ENCODE results near the gene POLR3B.

POLR3B gene

DNA sequence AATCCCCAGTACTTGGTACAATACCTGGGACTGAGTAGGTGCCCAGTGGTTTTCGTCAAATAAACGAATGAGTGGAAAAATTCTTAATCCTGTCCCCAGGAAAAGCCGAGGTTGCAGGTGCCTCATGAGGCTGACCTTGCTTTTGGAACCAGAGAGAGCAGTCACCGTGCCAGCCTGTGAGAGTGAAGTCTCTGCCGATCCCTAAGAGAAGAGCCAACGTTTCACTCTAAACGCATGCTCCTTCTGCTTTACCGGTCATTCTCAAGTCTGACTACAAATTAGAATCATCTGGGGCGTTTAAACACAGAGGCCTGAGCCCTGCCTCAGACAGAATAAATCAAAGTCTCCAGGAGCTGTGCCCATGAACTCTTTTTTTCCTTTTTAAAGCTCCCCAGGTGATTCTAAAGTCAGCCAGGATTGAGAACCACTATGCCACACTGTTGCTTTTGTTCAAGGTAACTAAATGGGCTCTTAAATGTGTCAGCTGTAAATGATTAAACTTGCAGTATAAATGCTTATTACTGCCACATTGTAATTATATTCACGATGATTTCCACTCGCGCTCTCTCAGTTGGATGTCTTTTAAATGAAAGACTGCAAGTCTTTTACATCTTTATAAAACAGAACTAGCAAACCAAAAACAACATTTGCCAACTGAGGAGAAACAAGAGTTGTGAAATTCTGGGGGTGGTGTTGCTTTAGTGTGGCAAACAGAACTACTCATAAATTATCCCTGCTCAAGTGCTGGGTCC, 28.1 kb upstream of the POLR3B start:
- no peak overlapping the region for H3K27ac ChIP-seq
- TF ChIP-seq ZFX (IDR thresholded peaks at IDR 0.05) = no peak
- TF ChIP-seq, protein P1, sequence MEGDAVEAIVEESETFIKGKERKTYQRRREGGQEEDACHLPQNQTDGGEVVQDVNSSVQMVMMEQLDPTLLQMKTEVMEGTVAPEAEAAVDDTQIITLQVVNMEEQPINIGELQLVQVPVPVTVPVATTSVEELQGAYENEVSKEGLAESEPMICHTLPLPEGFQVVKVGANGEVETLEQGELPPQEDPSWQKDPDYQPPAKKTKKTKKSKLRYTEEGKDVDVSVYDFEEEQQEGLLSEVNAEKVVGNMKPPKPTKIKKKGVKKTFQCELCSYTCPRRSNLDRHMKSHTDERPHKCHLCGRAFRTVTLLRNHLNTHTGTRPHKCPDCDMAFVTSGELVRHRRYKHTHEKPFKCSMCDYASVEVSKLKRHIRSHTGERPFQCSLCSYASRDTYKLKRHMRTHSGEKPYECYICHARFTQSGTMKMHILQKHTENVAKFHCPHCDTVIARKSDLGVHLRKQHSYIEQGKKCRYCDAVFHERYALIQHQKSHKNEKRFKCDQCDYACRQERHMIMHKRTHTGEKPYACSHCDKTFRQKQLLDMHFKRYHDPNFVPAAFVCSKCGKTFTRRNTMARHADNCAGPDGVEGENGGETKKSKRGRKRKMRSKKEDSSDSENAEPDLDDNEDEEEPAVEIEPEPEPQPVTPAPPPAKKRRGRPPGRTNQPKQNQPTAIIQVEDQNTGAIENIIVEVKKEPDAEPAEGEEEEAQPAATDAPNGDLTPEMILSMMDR (conservative IDR thresholded peaks at IDR 0.05) = no peak

DNA sequence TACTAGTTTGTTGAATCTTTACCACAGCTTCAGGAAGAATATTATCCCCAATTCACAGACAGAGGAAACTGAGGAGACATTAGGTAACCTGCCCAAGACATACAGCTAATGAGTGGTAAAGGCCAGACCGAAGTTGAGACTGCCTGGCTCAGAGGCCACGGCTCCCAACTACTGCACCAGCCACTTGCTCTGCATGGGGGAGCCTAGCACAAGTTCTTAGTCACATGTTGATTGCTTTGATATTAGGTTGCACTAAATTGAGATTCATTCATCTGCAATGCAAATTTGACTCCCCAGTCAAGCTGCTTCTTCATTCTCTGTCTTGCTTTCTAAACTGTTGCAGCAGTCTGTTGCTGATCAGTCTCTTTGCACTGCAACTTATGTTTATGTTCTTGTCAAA, 25.9 kb upstream of the POLR3B start:
- H3K27ac ChIP-seq = no peak overlapping the region
- TF ChIP-seq ZFX (IDR thresholded peaks at IDR 0.05) = no peak
- TF ChIP-seq, protein P1 (conservative IDR thresholded peaks at IDR 0.05) = no peak

DNA sequence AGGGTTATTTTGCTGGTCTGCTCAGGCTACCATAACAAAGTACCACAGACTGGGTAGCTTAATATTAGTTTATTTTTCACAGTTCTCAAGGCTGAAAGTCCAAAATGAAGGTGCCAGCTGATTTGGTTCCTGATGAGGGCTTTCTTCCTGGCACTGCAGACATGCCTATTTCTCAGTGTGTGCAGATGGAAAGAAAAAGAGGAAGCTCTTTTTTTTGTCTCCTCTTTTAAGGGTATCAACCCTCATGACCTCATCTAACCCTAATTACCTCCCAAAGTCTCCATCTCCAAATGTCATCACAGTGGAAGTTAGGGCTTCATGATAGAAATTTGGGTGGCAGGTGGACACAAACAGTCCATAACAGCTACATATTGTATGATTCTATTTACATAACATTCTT, 25.0 kb upstream of the POLR3B start:
- no peak for TF ChIP-seq ZFX (IDR thresholded peaks at IDR 0.05)
- TF ChIP-seq, protein P1 (conservative IDR thresholded peaks at IDR 0.05) = no peak
- H3K27ac ChIP-seq = no peak overlapping the region

DNA sequence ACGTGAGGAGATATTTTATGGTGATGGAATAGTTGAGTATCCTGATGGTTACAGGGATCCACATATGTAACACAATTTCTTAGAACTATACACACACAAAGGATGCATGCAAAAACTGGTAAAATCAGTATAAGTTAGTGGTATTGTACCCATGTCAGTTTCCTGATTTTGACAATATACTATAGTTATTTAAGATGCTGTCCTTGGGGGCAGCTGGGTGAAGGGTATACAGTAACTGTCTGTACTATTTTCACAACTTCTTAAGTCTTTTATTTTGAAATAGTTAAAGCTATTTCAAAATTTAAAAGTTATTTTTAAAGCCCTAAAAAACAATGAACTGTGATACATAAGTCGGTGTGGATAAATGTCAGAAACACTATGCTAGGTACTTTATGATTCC, 24.5 kb upstream of the POLR3B start:
- no peak overlapping the region for H3K27ac ChIP-seq
- TF ChIP-seq, protein P1 (conservative IDR thresholded peaks at IDR 0.05) = no peak
- TF ChIP-seq ZFX (IDR thresholded peaks at IDR 0.05) = no peak

DNA sequence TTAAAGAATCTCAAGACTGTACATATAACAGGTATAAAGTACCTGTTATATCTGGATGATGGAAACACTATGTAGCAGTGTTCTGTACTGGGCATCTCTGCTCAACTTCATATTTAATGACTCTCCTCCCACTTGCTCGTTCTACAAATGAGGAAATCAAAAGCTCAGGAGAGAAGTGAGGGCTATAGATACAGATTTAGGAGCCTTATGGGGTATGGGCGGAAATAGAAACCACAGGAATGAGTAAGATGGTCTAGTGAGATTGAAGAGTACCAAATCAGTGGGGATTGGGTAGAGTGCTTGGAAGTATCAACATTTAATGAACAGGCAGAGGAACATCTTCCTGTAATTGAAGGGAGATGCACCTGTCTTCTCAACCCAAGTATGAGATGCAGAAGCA, 23.8 kb upstream of the POLR3B start:
- no peak for TF ChIP-seq ZFX (IDR thresholded peaks at IDR 0.05)
- TF ChIP-seq, protein P1 (conservative IDR thresholded peaks at IDR 0.05) = no peak
- H3K27ac ChIP-seq = no peak overlapping the region

DNA sequence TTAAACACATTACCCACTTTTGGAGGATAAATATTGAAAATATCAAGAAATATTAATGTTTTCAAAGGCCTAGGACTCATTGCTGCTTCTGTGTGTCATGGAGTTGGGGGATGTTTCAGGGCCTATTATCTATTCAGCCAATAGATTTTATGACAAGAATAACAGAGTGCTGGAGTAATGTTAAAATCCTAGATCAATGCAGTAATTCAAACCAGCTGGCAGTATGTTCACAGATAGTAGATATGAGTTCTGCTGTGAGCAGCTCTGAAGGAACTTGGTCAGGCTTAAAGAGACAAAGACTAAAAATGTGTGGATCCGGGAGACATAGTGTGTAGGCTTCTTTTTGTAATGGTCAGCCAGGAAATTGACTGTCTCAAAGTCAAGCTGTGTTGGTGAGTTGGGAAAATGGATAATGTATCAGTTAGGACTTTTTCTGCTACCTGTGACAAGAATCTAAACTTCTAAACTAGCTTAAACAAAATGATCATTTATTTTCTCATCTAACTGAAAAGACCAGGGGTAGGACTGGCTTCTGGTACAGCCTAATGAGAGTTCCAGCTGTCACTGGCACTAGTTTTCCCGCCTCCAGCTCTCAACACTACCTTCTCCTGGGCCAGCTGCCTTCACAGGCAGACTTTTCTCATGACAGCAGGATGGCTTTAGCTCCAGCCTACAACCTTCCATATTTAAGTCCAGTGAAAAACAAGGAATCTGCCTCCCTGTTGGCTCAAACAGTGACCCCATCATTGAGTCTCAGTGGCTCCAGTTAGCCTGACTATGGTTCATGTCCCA, 16.3 kb upstream of the POLR3B start:
- H3K27ac ChIP-seq = no peak overlapping the region
- TF ChIP-seq ZFX (IDR thresholded peaks at IDR 0.05) = no peak
- TF ChIP-seq, protein P1 (conservative IDR thresholded peaks at IDR 0.05) = no peak

Data from C4-2B (cell line).